Loucy (cell line): ENCODE measurements around the gene DNAH17.

Experiments used
- EZH2phosphoT487 ChIP-seq: fragments of 200-600 bp; IDR thresholded peaks from 2 replicates; pipeline ENCODE4 v1.6.1; 2018; ENCODE audit warnings: antibody characterized with exemption, mild to moderate bottlenecking, moderate library complexity, borderline replicate concordance
- TF ChIP-seq, protein P1 (sequence below): fragments of 200-600 bp; sonication (generic); conservative IDR thresholded peaks from 2 replicates; pipeline ENCODE4 v1.5.1; 2014; ENCODE audit warnings: mild to moderate bottlenecking, antibody characterized with exemption, low read length

DNA sequence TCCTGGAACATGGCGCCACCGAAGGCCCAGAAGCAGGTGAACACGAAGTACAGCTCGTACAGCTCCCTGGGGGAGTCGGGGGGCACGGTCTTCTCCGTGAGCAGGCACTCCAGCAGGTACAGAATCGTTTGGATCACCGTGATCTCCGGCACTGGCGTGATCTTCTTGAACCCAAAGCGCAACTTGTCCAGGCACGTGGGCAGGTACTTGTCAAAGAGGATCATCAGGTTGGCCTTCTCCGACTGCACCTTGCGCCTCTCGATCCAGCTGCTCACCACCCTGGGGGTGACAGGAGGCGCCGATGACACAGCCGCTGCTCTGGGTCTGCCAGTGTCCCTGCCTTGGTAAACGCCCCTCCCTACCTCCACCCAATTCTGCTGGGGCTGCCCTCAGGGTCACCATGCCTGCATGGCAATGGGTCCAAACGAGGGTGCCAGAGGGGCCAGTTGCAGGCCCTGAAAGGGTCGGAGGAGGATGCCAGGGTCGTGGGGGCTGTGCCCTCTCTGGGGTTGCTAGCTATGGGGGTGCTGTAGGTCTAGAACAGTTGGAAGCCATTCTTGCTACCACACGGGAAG is 90.9 kb downstream of the DNAH17 start:
- TF ChIP-seq, protein P1, sequence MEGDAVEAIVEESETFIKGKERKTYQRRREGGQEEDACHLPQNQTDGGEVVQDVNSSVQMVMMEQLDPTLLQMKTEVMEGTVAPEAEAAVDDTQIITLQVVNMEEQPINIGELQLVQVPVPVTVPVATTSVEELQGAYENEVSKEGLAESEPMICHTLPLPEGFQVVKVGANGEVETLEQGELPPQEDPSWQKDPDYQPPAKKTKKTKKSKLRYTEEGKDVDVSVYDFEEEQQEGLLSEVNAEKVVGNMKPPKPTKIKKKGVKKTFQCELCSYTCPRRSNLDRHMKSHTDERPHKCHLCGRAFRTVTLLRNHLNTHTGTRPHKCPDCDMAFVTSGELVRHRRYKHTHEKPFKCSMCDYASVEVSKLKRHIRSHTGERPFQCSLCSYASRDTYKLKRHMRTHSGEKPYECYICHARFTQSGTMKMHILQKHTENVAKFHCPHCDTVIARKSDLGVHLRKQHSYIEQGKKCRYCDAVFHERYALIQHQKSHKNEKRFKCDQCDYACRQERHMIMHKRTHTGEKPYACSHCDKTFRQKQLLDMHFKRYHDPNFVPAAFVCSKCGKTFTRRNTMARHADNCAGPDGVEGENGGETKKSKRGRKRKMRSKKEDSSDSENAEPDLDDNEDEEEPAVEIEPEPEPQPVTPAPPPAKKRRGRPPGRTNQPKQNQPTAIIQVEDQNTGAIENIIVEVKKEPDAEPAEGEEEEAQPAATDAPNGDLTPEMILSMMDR = no peak
- no peak for TF ChIP-seq EZH2phosphoT487
